H1 (cell line): ENCODE results near the gene OR8A1. TPM values are rescaled to one million over a fixed set of nuclear protein-coding genes. Genes with fewer than 3 reads are reported as not detected.

ENCODE experiments used
- CTCF ChIA-PET: fragments of 300-600 bp; sonication (Branson Sonifier 250); formaldehyde crosslinking; loops from one replicate; lab custom pipeline; 2021; ENCODE audit not compliant: partially characterized antibody; lab: Charles Lee
- POLR2A ChIA-PET: fragments of 300-600 bp; sonication (Branson Sonifier 250); formaldehyde crosslinking; loops from one replicate; lab custom pipeline; 2021; ENCODE audit warnings: inconsistent platforms; ENCODE audit not compliant: partially characterized antibody; lab: Charles Lee
- DNase-seq, 2 experiments: peaks; one replicate each; pipeline versions ENCODE4 v3.0.0 to v3.0.0-alpha.2; 2010 to 2022; ENCODE audit warnings: low spot score in 2 of 2, low read depth in 1 of 2, mixed read lengths in 1 of 2
- FAIRE-seq: peaks from 2 replicates; lab custom pipeline; 2011; peaks lifted over from hg19 to GRCh38; lab: Jason Lieb, UNC
- H2AFZ ChIP-seq: 2 replicates; pipeline ENCODE4 v1.8.1; 2012; ENCODE audit warnings: low read length, inconsistent platforms
- H2AK5ac ChIP-seq: 2 replicates; pipeline ENCODE4 v1.6.1; 2013; ENCODE audit warnings: low read depth, low read length
- H2BK120ac ChIP-seq: replicated peaks from 2 replicates; pipeline ENCODE3; 2013; ENCODE audit warnings: low read depth, low read length, inconsistent platforms
- H2BK12ac ChIP-seq: 2 replicates; pipeline ENCODE4 v1.6.1; 2013; ENCODE audit warnings: low read depth, low read length
- H2BK15ac ChIP-seq: 2 replicates; pipeline ENCODE4 v1.6.1; 2013; ENCODE audit warnings: low read length
- H2BK20ac ChIP-seq: 2 replicates; pipeline ENCODE4 v1.6.1; 2013; ENCODE audit warnings: low read length
- H2BK5ac ChIP-seq: 2 replicates; pipeline ENCODE4 v1.6.1; 2013; ENCODE audit warnings: low read depth, low read length
- H3K14ac ChIP-seq: 2 replicates; pipeline ENCODE4 v1.6.1; 2013; ENCODE audit warnings: inconsistent platforms; ENCODE audit not compliant: insufficient read length
- H3K18ac ChIP-seq: 2 replicates; pipeline ENCODE4 v1.6.1; 2013; ENCODE audit warnings: low read length; ENCODE audit errors: extremely low read depth
- H3K23ac ChIP-seq: 2 replicates; pipeline ENCODE4 v1.6.1; 2013; ENCODE audit warnings: inconsistent platforms; ENCODE audit not compliant: insufficient read length
- H3K23me2 ChIP-seq: 2 replicates; pipeline ENCODE4 v1.6.1; 2013; ENCODE audit warnings: low read depth, low read length
- H3K27ac ChIP-seq: 2 replicates; pipeline ENCODE4 v1.6.1; 2011; ENCODE audit warnings: low read depth, low read length, inconsistent platforms
- H3K27me3 ChIP-seq, 4 experiments: replicated peaks in 1 of 4; 1 replicate in 1 of 4; 2 replicates in 3 of 4; pipeline versions ENCODE4 v1.6.1 to v1.8.1; 2011 to 2013; ENCODE audit warnings: low read length in 3 of 4, mild to moderate bottlenecking in 3 of 4, inconsistent platforms in 2 of 4, mixed read lengths in 2 of 4, moderate library complexity in 1 of 4; ENCODE audit not compliant: control insufficient read depth in 3 of 4, insufficient read depth in 3 of 4; ENCODE audit errors: extremely low read depth in 1 of 4
- H3K36me3 ChIP-seq, 4 experiments: 2 replicates each; pipeline versions ENCODE4 v1.6.1 to v1.8.1; 2011 to 2013; ENCODE audit warnings: mild to moderate bottlenecking in 4 of 4, low read length in 3 of 4, moderate library complexity in 2 of 4, control low read depth in 1 of 4, inconsistent platforms in 1 of 4; ENCODE audit not compliant: insufficient read depth in 4 of 4, control insufficient read depth in 2 of 4
- H3K4ac ChIP-seq: replicated peaks from 2 replicates; pipeline ENCODE3; 2013; ENCODE audit warnings: low read length, low read depth, mixed read lengths, inconsistent platforms; ENCODE audit not compliant: insufficient read length
- H3K4me1 ChIP-seq, 4 experiments: replicated peaks in 1 of 4; 1 replicate in 1 of 4; 2 replicates in 3 of 4; pipeline versions ENCODE4 v1.6.1 to v1.8.1; 2011 to 2013; ENCODE audit warnings: low read length in 3 of 4, inconsistent platforms in 2 of 4, mixed read lengths in 1 of 4; ENCODE audit not compliant: insufficient read depth in 4 of 4, control insufficient read depth in 3 of 4
- H3K4me2 ChIP-seq, 2 experiments: 2 replicates each; pipeline versions ENCODE4 v1.6.1 to v1.8.1; 2011 to 2013; ENCODE audit warnings: low read depth in 2 of 2, low read length in 2 of 2, control low read depth in 1 of 2, inconsistent platforms in 1 of 2, mild to moderate bottlenecking in 1 of 2; ENCODE audit not compliant: insufficient read depth in 1 of 2
- H3K4me3 ChIP-seq, 4 experiments: fragments of 200-600, 300-600 bp in 1 of 4; sonication (generic), shearing (Covaris generic), sonication (Bioruptor Twin) in 1 of 4; 2 replicates each; pipeline versions ENCODE4 v1.5.1 to v1.8.1; 2011 to 2016; ENCODE audit warnings: low read length in 4 of 4, low read depth in 3 of 4, control low read depth in 2 of 4, inconsistent platforms in 2 of 4, mild to moderate bottlenecking in 2 of 4, mixed read lengths in 1 of 4, moderate library complexity in 1 of 4; ENCODE audit not compliant: insufficient read depth in 2 of 4; ENCODE audit errors: extremely low read depth in 1 of 4
- H3K56ac ChIP-seq: replicated peaks from 2 replicates; pipeline ENCODE3; 2013; ENCODE audit warnings: low read depth, mild to moderate bottlenecking, mixed read lengths, low read length, inconsistent platforms; ENCODE audit not compliant: insufficient read length
- H3K79me1 ChIP-seq: 2 replicates; pipeline ENCODE4 v1.6.1; 2013; ENCODE audit warnings: low read depth, low read length, control low read depth
- H3K79me2 ChIP-seq, 2 experiments: 2 replicates each; pipeline versions ENCODE4 v1.6.1 to v1.8.1; 2012 to 2013; ENCODE audit warnings: low read length in 2 of 2, mild to moderate bottlenecking in 2 of 2, inconsistent platforms in 1 of 2; ENCODE audit not compliant: insufficient read depth in 2 of 2, control insufficient read depth in 1 of 2
- H3K9ac ChIP-seq, 4 experiments: replicated peaks in 1 of 4; 1 replicate in 1 of 4; 2 replicates in 3 of 4; pipeline versions ENCODE4 v1.6.1 to v1.8.1; 2011 to 2013; ENCODE audit warnings: low read depth in 3 of 4, low read length in 3 of 4, control low read depth in 2 of 4, mild to moderate bottlenecking in 2 of 4, moderate library complexity in 2 of 4, inconsistent platforms in 1 of 4; ENCODE audit errors: extremely low read depth in 1 of 4
- H3K9me3 ChIP-seq, 2 experiments: 2 replicates each; pipeline versions ENCODE4 v1.6.1 to v1.8.1; 2012 to 2013; ENCODE audit warnings: mild to moderate bottlenecking in 2 of 2, moderate library complexity in 2 of 2, control low read depth in 1 of 2, inconsistent platforms in 1 of 2, low read depth in 1 of 2, low read length in 1 of 2, mixed read lengths in 1 of 2; ENCODE audit not compliant: insufficient read depth in 2 of 2
- H4K20me1 ChIP-seq, 2 experiments: replicated peaks in 1 of 2; 2 replicates each; pipeline versions ENCODE3 to v1.8.1; 2011 to 2013; ENCODE audit warnings: inconsistent platforms in 2 of 2, low read length in 2 of 2, mild to moderate bottlenecking in 1 of 2; ENCODE audit not compliant: insufficient read depth in 2 of 2, control insufficient read depth in 1 of 2
- H4K5ac ChIP-seq: 2 replicates; pipeline ENCODE4 v1.6.1; 2013; ENCODE audit warnings: low read length, low read depth, mixed read lengths, inconsistent platforms; ENCODE audit not compliant: insufficient read length
- H4K8ac ChIP-seq: 2 replicates; pipeline ENCODE4 v1.8.0; 2013; ENCODE audit warnings: mild to moderate bottlenecking, moderate library complexity, low read length, inconsistent platforms; ENCODE audit not compliant: insufficient read depth; ENCODE audit errors: extremely low read depth
- H4K91ac ChIP-seq: replicated peaks from 2 replicates; pipeline ENCODE3; 2013; ENCODE audit warnings: low read length, mixed read lengths, inconsistent platforms; ENCODE audit not compliant: insufficient read length
- BACH1 ChIP-seq: IDR thresholded peaks from 2 replicates; pipeline ENCODE4 v1.6.1; 2012; ENCODE audit warnings: low read length, improper control_type of control experiment
- CEBPB ChIP-seq: IDR thresholded peaks from 2 replicates; pipeline ENCODE4 v1.6.1; 2012; ENCODE audit warnings: low read depth, low read length
- CREB1 ChIP-seq: IDR thresholded peaks from 2 replicates; pipeline ENCODE4 v1.6.1; 2012; ENCODE audit warnings: inconsistent platforms
- CTBP2 ChIP-seq: IDR thresholded peaks from 2 replicates; pipeline ENCODE4 v1.7.0; 2011; ENCODE audit warnings: borderline replicate concordance, mild to moderate bottlenecking, moderate library complexity, mixed read lengths, low read length; ENCODE audit not compliant: insufficient read depth, insufficient read length
- CTCF ChIP-seq, 3 experiments: IDR thresholded peaks; 1 replicate in 2 of 3; 2 replicates in 1 of 3; pipeline versions ENCODE4 v1.5.1 to v1.6.1; 2011; ENCODE audit warnings: low read length in 3 of 3, mild to moderate bottlenecking in 3 of 3, inconsistent platforms in 2 of 3, low read depth in 1 of 3, moderate library complexity in 1 of 3; ENCODE audit not compliant: insufficient read depth in 1 of 3; ENCODE audit errors: control extremely low read depth in 1 of 3
- EP300 ChIP-seq, 2 experiments: IDR thresholded peaks; 1 replicate in 1 of 2; 2 replicates in 1 of 2; pipeline ENCODE4 v1.6.1; 2011 to 2012; ENCODE audit warnings: low read depth in 2 of 2, low read length in 2 of 2, mild to moderate bottlenecking in 2 of 2, borderline replicate concordance in 1 of 2, inconsistent platforms in 1 of 2, moderate library complexity in 1 of 2
- HDAC2 ChIP-seq, 2 experiments: fragments of 300-600 bp in 1 of 2; sonication (generic) in 1 of 2; IDR thresholded peaks; 2 replicates each; pipeline ENCODE4 v1.6.1; 2011 to 2012; ENCODE audit warnings: low read depth in 2 of 2, low read length in 2 of 2, mild to moderate bottlenecking in 2 of 2, moderate library complexity in 2 of 2, borderline replicate concordance in 1 of 2, inconsistent platforms in 1 of 2
- JUN ChIP-seq: IDR thresholded peaks from 2 replicates; pipeline ENCODE4 v1.6.1; 2011; ENCODE audit warnings: low read depth, mild to moderate bottlenecking, improper control_type of control experiment, low read length
- JUND ChIP-seq: IDR thresholded peaks from 2 replicates; pipeline ENCODE4 v1.6.1; 2011; ENCODE audit warnings: mild to moderate bottlenecking, improper control_type of control experiment, low read length
- SIRT6 ChIP-seq: IDR thresholded peaks from one replicate; pipeline ENCODE4 v1.7.1; 2012; ENCODE audit warnings: low read length, inconsistent platforms
- SP1 ChIP-seq: IDR thresholded peaks from 2 replicates; pipeline ENCODE4 v1.6.1; 2011; ENCODE audit warnings: low read depth, low read length
- TAF7 ChIP-seq: optimal IDR thresholded peaks from 2 replicates; pipeline ENCODE3; 2011; ENCODE audit warnings: low read depth, mild to moderate bottlenecking, inconsistent platforms, low read length, moderate library complexity, borderline replicate concordance
- TBP ChIP-seq: IDR thresholded peaks from 2 replicates; pipeline ENCODE4 v1.6.1; 2011; ENCODE audit warnings: low read depth, low read length, improper control_type of control experiment
- WGBS, 2 experiments: shearing (Covaris generic) in 1 of 2; methylation state at CpG; one replicate each; pipeline versions ENCODE4 v1.1.6 to v1.1.7; 2013 to 2015; ENCODE audit warnings: low lambda C conversion rate in 2 of 2, mixed read lengths in 2 of 2, inconsistent platforms in 1 of 2, low coverage in 1 of 2, missing lambda C conversion rate in 1 of 2; ENCODE audit not compliant: insufficient replicate concordance in 2 of 2, insufficient coverage in 1 of 2, insufficient read length in 1 of 2; ENCODE audit errors: extremely low coverage in 1 of 2, missing lambda C conversion rate in 1 of 2; 5-methylcytosine and 5-hydroxymethylcytosine counted together
- polyA plus RNA-seq, 7 experiments: library from polyadenylated mRNA; depleted of rRNA in 3 of 7; stranded (reverse) in 5 of 7; unstranded in 2 of 7; fragments of >200 nt in 5 of 7; fragments of 200-250 nt in 2 of 7; gene quantifications; 1 replicate in 5 of 7; 2 replicates in 1 of 7; 4 replicates in 1 of 7; pipeline versions ENCODE4 v1.2.1 to v1.2.3, GENCODE V29; 2011 to 2013; ENCODE audit warnings: missing spikeins in 2 of 7, mixed read lengths in 2 of 7
- total RNA-seq: library from RNA; stranded (reverse); fragmentation: NEBNext Ultra II Directional; extraction: Animal tissue kit (Norgen Biotek cat#: 25700); gene quantifications from 2 replicates; pipeline ENCODE4 v1.2.1, GENCODE V29; 2021

The OR8A1 gene
- total and polyA plus RNA-seq, 2 of the 8 experiments (the other 6 are each of a cell fraction or from before 2014, with no cell fraction given), result not detected

- FAIRE-seq, result no peak
- no peak overlapping the region for H3K4me2 ChIP-seq
- TF ChIP-seq SP1, result no peak
- TF ChIP-seq CEBPB, result no peak
- no peak for TF ChIP-seq CREB1
- no peak for TF ChIP-seq CTCF (IDR thresholded peaks at IDR 0.05; ENCODE audit: control extremely low read depth in 1 of 3, insufficient read depth in 1 of 3, low read depth in 1 of 3, low read length in 3 of 3)
- no peak for TF ChIP-seq TAF7
- TF ChIP-seq SIRT6, result no peak
- no peak for TF ChIP-seq BACH1
- no peak for TF ChIP-seq JUN
- TF ChIP-seq HDAC2 (IDR thresholded peaks at IDR 0.05; ENCODE audit: borderline replicate concordance in 1 of 2, low read depth in 2 of 2, low read length in 2 of 2), result no peak
- TF ChIP-seq JUND, result no peak
- no peak for TF ChIP-seq TBP
- no peak for TF ChIP-seq EP300 (IDR thresholded peaks at IDR 0.05; ENCODE audit: borderline replicate concordance in 1 of 2, low read depth in 2 of 2, low read length in 2 of 2)
- no peak for TF ChIP-seq CTBP2
Observed at GRCh38 chr11:124538019-124538418, 31.8 kb upstream of the OR8A1 start.

More at GRCh38 chr11:124538019-124538418, 31.8 kb upstream of the OR8A1 start:
- H4K5ac ChIP-seq, result no peak overlapping the region
- no peak overlapping the region for H2BK15ac ChIP-seq
- no peak overlapping the region for H3K14ac ChIP-seq
- H4K20me1 ChIP-seq, result no peaks in the 10 kb centered on the region
- no peaks in the 10 kb centered on the region for H3K79me1 ChIP-seq
- no peak overlapping the region for H4K91ac ChIP-seq
- no peak overlapping the region for H3K23ac ChIP-seq
- H3K18ac ChIP-seq, result no peak overlapping the region
- no peak overlapping the region for H2BK5ac ChIP-seq
- DNase-seq, result no peak
- H3K4me3 ChIP-seq, result no peak overlapping the region
- no peaks in the 10 kb centered on the region for H3K9me3 ChIP-seq
- ChIA-PET POLR2A (no interaction called here), CTCF (no interaction called here)
- no peak overlapping the region for H3K56ac ChIP-seq
- H2AFZ ChIP-seq, result no peak overlapping the region
- no peaks in the 10 kb centered on the region for H3K23me2 ChIP-seq
- H3K4ac ChIP-seq, result no peak overlapping the region
- H3K4me1 ChIP-seq, result peaks cover 0 to 5% (median under 1%) of the 10 kb centered on the region in 4 experiments; a peak in 4 of 7 replicates
- no peaks in the 10 kb centered on the region for H3K27me3 ChIP-seq
- 94% methylated on average over 1 of the region's 1 CpG; no CpG with 5 or more reads in 1 of the 2 experiments for WGBS, 2 experiments
- no peaks in the 10 kb centered on the region for H3K79me2 ChIP-seq
- no peak overlapping the region for H2BK120ac ChIP-seq
- H3K36me3 ChIP-seq, result no peaks in the 10 kb centered on the region
- no peak overlapping the region for H3K9ac ChIP-seq
- H2BK12ac ChIP-seq, result no peak overlapping the region
- H4K8ac ChIP-seq, result no peak overlapping the region
- H3K27ac ChIP-seq, result no peak overlapping the region
- no peak overlapping the region for H2BK20ac ChIP-seq
- no peak overlapping the region for H2AK5ac ChIP-seq
